ENCODE data around the gene SULT1B1.

The SULT1B1 gene

DNA sequence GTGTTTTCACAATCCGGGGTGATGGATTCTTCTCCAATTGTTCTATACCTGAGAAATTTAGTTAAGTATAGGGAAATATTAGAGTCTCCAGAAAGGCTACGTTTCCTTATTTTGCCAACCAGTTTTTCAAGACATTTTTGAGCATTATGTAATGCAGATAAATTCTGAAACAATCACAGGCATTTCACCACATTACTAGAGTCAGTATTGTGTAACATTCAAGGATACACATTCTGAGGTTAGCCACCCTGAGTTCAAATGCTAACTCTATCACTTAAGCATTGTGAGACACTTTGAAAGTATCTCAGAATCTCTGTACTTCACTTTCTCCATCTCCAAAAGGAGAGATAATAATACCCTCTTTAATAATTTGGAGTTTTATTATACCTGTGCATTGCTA lies 10.6 kb downstream of the SULT1B1 start:
- DNase-seq (ENCODE audit: low read depth) = no peak

DNA sequence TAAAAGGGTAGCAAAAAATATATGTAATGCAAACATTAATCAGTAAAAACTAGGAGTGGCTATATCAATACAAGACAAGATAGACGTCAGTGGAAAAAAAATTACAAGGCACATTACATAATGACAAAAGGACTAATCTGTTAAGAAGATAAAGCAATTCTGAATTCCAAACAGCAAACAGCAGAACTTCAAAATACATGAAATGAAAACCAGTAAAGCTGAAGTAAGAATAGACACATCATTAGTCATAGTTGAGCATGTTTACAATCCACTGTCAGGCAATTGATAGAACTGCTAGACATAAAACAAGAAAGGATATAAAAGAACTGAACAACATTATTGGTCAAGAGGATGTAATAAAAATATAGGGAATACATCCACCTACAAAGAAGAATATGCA lies 12.2 kb downstream of the SULT1B1 start:
- DNase-seq (ENCODE audit: low read depth) = no peak

DNA sequence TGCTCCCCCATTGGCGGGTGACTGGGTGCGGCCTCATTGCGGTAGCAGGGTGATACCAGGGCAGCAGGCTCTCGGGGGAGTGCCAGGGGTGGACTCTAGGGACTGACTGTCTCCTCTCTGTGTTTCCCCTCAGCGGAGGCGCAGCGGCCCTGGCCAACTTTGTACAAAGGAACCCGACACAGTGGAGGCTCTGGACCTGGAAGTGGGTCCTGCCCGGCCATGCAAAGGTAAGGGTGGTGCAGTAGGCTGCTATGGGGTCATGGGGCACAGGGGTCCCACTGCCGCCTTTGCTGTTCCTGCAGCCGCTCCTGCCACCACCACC lies 16.3 kb downstream of the SULT1B1 start:
- no peak for DNase-seq (ENCODE audit: low read depth)

DNA sequence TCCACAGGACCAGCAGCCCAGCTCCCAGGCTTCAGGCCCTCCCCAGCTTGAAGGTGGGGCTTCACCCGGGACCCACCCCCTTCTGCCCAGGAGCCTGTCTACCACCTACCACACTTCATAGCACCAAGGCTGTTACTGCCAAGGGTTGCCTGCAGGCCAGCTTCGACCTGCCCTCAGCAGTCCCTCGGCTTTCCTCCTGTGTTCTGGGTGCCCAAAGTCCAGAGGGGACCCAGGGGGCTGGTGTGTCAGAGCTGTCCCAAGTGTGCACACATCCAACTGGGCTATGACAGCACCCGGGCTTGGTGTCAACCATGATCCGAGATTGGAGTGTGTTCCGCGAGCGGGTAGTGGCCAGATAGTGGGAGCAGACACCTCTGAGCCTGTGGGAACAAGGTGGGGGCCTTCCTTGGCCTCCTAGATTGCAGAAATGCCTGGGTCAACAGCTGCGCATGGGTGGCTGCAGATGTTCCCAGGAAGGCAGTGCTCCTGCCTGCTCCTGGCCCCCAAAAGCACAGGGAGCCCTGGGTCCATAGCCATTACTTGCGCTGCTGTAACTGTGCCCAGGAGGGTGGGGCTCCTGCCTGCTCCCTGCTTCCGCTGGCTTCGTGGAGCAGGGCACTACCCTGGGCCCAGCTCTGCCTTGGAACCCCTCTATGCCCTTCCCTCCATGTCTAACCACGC lies 16.8 kb downstream of the SULT1B1 start:
- no peak for DNase-seq (ENCODE audit: low read depth)

DNA sequence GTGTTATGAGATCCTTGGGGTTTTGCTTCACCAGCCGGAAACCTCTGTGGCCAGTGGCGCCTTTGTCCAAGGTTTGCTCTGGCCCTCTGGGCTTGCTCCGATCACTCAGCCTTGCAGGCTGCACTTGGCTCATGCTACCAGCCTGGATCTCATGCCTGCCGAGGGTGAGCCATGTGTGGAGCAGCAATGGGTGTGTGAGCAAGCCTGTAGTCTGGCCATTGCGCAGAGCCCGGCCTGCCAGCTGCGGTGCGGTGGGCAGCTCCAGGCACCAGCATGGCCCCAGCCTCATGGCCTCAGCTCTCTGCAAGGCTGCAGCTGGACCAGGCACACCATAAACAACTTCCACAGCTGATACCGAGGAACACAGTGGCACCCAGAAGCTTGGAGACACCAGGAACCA lies 17.8 kb downstream of the SULT1B1 start:
- no peak for DNase-seq (ENCODE audit: low read depth)

GRCh38 chr4:69738872-69739271 lies 21.5 kb downstream of the SULT1B1 start:
- no peak for DNase-seq (ENCODE audit: low read depth)

- DNase-seq (ENCODE audit: low read depth) = no peak
Observed at GRCh38 chr4:69735119-69735518, 25.3 kb downstream of the SULT1B1 start.

GRCh38 chr4:69731847-69732246 lies 28.6 kb downstream of the SULT1B1 start:
- no peak for DNase-seq (ENCODE audit: low read depth)

DNA sequence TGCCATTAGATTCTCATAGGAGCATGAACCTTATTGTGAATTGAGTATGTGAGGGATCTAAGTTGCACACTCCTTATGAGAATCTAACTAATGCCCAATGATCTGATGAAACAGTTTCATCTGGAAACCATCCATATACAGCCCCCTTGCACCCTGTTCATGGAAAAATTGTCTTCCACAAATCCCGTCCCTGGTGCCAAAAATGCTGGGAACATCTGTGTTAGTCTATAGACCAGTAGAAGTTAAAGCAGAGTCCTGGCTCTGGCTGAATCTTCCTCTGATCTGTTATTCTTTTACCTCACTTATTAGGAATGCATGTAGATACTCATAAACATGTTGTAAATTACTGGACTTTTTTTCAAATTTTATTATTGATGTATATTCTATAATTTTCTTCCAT lies 29.2 kb downstream of the SULT1B1 start:
- DNase-seq (ENCODE audit: low read depth) = no peak

DNA sequence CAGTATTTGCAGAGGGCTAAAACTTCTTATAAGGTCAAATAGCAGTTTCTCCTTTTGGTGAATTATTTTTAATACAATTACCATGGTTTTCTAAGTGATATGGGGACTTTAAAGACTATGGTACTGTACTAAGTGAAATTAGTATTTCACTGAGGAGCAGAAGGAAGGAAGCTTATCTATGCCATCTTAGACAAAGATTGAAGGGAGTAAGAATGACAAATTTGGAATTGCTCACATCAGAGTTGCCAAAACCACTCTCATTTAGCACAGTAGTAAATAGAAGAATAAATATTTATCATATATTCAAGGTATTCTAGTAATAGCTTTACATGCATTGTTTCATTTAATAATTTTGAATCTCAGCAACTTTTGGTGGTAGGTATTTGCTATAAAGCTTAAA lies 30.4 kb downstream of the SULT1B1 start:
- no peak for DNase-seq (ENCODE audit: low read depth)

DNA sequence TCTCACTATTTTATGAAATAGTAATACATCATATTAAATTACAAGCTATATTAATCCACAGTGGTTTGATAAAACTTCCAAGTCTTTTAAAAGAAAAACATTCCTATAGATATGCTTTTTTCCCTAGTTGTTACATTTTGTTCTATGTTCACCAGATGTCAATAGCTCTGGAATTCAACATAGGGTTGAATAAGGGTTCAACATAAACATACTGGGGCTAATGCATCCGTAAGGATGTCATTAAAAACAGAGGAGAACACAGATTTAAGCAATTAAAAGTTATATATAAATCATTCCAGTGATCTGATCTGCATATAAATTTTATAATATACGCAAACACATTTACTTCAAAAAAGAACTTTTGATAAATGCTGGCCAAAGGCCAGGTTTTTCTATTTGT lies 32.5 kb downstream of the SULT1B1 start:
- DNase-seq (ENCODE audit: low read depth) = no peak

DNA sequence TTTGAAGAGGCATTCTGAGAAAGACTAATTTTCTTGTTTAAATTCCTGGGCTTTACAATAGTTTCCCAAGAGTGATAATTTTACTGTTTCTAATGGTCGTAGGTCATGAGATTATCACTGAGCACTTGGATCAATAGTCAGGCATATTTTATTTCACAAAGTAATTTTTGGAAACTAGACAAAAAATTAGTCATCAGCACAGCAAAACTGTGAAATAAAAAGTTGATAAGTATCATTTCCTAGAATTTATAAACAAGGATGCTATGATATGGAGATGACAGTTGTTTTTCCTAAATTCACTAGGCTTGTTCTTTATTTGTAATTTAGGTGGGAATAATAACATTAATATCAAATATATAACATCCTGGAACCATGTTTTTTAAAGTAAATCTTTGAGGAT lies 33.0 kb downstream of the SULT1B1 start:
- no peak for DNase-seq (ENCODE audit: low read depth)

DNA sequence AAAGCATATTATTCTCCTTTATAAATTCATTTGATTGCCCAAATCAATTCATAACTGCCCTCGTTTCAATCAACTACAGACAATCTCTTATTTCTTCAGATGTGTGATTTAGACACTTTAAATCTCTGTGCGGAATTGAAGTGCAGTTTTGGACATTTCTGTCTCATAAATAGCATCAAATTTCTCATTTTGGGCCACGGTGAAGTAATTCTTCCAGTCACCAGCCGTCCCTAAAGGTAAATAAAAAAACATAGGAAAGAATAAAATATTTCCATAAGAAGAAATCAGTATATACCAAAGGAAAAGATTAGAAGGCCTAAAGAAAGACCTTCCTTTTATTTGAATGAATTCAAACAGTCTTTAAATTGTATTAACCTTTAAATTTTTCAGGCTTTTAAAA lies 33.4 kb downstream of the SULT1B1 start:
- no peak for DNase-seq (ENCODE audit: low read depth)

DNA sequence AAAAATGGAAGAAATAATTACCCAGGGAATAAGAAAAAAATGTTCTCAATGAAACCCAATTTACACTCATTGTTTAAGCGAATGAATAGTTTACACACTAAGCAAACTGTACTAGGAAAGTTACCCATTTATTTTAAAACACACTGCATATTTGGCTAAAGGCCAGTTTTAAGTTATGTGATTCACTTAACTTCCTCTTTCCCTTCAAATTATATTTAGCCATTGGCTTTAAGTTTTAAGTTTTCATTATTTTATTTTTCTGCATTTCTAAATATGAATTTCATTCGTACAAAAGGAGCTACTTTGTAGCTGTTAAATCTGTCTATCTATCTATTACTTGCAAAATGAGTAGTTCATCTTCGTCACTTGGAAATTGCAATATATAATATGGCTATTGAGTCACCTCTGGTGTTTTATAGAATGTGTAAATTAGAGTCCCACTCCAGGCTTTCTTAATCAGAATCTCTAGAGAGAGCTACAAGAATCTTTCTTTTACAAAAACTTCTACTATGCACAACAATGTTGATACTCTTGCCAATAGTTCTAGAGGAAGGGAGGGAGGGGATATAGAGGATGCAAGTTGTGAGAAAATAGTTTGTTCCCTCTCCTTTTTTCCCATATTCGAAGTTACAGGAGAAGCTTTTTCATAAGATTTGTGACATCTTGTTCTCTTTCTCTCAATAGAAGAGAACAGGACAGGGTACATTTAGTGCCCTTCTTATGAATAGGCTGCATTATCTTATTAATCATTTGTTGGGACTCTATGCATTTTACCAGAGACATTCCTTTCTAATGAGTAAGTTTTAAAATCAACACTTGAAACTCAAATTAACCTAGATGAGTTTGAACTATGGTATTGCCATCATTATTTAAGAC lies 41.8 kb downstream of the SULT1B1 start:
- no peak for DNase-seq (ENCODE audit: low read depth)

- DNase-seq (ENCODE audit: low read depth) = no peak
Observed at GRCh38 chr4:69717778-69718177, 42.6 kb downstream of the SULT1B1 start.

DNA sequence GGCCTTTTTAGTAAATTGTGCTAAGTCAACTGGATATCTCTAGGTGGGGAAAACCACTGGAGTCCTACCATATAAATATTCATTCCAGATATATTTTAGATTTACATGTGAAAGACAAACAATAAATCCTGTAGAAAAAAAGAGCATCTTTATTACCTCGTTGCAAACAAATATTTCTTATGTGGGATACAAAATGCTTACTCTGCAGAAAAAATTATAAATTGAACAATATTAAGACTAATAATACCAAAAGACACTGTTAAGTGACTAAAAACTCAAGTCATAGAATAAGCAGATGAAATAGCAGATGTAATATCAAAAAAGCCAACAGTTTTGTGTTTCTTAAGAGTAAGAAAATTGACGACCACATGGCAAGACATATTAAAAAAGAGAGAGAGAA lies 43.8 kb downstream of the SULT1B1 start:
- no peak for DNase-seq (ENCODE audit: low read depth)

DNA sequence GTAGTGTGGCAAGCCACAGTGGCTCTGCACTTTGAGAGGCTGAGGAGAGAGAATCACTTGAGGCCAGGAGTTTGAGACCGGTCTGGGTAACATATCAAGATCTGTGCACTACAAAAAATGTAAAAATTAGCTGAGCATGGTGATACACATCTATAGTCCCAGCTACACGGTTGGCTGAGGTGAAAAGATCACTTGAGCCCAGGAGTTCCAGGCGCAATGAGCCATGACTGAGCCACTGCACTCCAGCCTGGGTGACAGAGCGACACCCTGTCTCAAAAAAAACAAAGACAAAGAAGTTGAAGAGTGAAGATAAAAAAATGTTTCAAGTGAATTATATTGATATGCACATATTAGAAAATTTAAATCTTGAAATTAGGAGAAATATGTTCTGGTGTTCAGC lies 46.3 kb downstream of the SULT1B1 start:
- DNase-seq (ENCODE audit: low read depth) = no peak

GRCh38 chr4:69713593-69713992 lies 46.8 kb downstream of the SULT1B1 start:
- no peak for DNase-seq (ENCODE audit: low read depth)

- no peak for DNase-seq (ENCODE audit: low read depth)
Observed at GRCh38 chr4:69710580-69710979, 49.8 kb downstream of the SULT1B1 start.

- DNase-seq (ENCODE audit: low read depth) = no peak
Observed at GRCh38 chr4:69708211-69708610, 52.2 kb downstream of the SULT1B1 start.

GRCh38 chr4:69707807-69708206 lies 52.6 kb downstream of the SULT1B1 start:
- no peak for DNase-seq (ENCODE audit: low read depth)

DNA sequence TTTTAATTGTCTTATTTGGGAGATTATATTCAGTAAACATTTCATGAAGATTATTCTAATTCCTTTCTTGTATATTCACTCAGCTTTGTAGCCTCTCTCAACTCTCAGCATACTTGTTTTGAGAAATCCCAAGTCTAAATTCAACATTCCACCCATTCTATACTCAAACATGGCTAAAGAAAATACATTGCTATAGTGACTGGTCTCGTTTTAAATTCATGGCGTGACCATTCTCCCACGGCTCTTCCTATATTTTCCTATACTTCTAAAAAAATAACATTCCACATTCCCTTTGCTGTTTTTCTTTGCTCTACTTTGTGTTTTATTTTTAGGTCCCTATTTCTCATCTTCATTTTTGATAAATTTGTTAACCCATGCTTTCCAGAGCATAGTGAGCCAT lies 58.2 kb downstream of the SULT1B1 start:
- DNase-seq (ENCODE audit: low read depth) = no peak

DNA sequence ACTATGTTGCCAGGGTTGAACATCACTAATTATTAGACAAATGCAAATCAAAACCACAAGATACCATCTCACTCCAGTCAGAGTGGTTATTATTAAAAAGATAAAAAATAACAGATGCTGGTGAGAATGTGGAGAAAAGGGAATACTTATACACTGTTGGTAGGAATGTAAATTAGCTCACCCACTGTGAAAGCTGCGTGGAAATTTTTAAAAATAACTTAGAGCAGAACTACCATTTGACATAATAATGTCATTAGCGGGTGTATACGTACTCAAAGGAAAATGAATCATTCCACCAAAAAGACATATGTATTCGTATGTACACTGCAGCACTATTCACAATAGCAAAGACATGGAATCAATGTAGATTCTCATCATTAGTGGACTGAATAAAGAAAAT lies 58.7 kb downstream of the SULT1B1 start:
- DNase-seq (ENCODE audit: low read depth) = no peak
